Stimulated activated CD4-positive, alpha-beta T cell treated with anti-CD3 and anti-CD28 coated beads, Interleukin-4, amount 100 ng/mL, for 48 hours (primary cell): ENCODE results near the gene LTA4H.

Experiments
- DNase-seq, 2 donors: peaks; one replicate each; pipeline ENCODE4 v3.0.0-alpha.2; 2020; ENCODE audit warnings: low read depth in 2 of 2

Gene LTA4H

GRCh38 chr12:96034621-96035282 is 635 bp downstream of the LTA4H start:
- DNase-seq, result no peak

DNA sequence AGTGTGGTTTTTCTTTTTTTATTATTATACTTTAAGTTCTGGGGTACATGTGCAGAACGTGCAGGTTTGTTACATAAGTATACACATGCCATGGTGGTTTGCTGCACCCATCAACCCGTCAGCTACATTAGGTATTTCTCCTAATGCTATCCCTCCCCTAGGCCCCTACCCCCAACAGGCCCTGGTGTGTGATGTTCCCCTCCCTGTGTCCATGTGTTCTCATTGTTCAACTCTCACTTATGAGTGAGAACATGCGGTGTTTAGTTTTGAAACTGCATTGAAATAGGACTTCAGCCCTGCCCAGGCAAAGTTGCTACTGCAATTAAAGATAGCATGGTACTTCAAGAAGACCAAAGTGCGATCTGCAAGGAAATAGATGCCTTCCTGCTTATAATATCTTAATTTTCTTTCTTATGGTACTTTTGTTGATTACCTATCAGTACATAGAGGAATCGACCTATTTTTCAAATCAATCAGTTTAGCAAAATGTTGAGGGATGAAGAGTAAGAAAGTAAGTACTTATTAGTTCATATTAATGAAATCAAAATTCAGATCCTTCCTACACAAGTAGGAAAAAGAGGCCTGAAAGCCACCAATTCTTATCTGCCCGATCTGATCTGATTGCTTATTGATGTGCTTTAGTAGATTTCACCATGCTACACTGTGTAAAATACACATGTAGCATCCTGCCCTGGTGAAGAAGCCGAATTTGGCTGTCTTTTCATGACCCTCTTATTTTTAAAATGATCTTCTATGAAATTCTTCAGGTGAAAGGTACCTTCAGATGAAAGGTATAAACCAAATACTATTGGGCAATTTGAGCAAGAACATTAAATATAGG is 1.6 kb downstream of the LTA4H start:
- DNase-seq, result no peak

GRCh38 chr12:96029826-96030225 is 5.6 kb downstream of the LTA4H start:
- no peak for DNase-seq

- DNase-seq, result no peak
Measured at GRCh38 chr12:96028538-96028937, 6.8 kb downstream of the LTA4H start.

- no peak for DNase-seq
Measured at GRCh38 chr12:96026331-96026730, 9.1 kb downstream of the LTA4H start.

- no peak for DNase-seq
Measured at GRCh38 chr12:96025518-96025917, 9.9 kb downstream of the LTA4H start.

DNA sequence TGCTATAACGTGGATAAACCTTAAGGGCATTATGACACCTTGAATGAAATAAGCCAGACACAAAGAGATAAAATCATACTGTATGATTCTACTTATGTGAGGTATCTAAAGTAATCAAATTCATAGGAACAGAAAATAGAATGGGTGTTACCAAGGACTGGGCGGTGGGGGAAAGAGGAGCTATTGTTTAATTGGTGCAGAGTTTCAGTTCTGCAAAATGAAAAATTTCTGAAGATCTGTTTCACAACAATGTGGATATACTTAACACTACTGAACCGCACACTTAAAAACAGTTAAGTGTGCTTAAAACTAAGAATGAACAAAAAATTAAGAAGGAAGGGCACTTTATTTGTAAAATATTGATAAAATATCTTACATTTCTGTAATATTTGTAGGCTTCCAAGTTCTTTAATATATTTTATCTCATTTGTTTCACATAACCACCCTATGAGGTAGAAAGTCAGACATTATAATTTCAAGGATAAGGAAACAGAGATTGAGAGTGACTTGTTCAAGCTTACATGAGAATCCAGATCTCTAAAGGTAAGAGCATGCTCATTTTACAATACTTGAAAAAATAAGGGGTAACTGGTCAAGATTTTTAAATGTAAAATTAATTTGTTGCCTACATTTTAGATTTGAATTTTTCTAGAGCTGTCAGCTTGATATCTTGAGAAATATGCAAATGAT is 14.9 kb downstream of the LTA4H start:
- DNase-seq, result no peak

DNA sequence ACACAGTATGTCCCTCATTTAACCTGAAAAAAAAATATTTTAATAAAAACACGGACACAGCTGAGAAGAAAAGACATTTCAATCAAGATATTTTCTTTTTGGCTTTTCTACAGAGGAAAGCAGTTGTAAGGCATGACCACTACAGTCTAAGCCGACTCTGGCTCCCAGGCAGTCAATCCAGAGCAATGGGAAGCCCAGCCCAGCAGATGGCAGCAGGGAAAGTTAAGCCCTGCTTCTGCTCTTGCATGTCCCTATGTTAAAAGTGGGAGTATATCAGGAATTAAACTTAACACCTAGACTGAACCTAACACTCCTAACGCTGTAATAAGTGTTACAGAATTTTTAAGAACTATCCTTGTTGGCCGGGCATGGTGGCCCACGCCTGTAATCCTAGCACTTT is 19.7 kb downstream of the LTA4H start:
- no peak for DNase-seq

- DNase-seq, result no peak
Measured at GRCh38 chr12:96014943-96015599, 20.3 kb downstream of the LTA4H start.

GRCh38 chr12:96007729-96008128 is 27.7 kb downstream of the LTA4H start:
- DNase-seq, result no peak

DNA sequence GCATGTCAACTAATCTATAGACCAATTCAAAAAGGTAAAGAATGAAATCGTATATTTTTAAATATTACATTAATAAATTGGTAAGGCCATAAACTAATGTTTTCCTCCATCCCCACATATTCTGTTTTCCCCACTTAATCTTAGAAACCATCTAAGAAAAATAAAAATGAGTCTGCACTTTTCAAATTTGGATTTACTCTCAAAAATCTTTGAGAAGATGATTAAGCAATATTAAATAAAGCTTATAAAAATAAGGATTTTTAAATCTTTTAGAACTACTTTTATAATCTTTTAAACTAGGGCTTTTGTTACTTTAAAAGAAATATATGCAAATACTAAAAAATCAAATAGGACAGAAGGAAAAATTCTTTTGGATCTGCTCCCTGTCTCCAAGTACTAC is 28.7 kb downstream of the LTA4H start:
- DNase-seq, result no peak

DNA sequence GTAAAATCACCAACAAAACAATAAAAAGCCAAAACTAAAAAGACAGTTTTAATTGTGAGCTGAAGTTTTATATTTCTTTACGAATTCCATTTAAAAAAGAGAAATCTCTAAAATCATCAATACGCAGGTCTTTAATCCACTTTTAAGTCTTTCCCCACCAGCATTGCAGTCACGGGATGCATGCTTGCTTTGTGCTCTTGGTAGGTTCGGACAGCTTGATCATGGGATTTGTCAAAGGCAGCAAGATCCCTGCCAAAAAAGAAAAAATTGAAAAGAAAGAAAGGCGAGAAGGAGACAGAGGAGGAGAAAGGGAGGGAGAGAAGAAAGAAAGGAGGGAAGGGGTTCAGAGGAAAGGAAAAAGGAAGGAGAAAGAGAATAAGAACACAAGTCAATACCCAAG is 34.5 kb downstream of the LTA4H start:
- no peak for DNase-seq

DNA sequence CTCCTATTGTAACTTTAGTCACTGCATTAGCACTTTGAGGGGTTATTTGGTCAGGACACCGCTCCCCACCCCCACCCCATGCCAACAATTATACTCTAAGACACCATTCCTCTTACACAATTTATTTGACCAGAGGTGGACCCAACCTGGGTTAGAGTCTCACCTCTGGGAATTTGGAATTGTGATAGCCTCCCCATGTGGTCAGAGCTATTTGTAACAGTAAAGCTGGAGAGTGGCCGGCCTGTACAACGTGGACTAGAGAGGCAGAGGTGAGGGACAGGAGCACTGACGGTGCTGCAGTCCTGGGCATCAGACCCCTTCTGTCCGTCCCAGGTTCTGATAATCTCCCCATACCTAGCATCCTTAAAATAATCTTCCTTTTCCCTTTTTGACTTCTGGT is 35.9 kb downstream of the LTA4H start:
- DNase-seq, result no peak

DNA sequence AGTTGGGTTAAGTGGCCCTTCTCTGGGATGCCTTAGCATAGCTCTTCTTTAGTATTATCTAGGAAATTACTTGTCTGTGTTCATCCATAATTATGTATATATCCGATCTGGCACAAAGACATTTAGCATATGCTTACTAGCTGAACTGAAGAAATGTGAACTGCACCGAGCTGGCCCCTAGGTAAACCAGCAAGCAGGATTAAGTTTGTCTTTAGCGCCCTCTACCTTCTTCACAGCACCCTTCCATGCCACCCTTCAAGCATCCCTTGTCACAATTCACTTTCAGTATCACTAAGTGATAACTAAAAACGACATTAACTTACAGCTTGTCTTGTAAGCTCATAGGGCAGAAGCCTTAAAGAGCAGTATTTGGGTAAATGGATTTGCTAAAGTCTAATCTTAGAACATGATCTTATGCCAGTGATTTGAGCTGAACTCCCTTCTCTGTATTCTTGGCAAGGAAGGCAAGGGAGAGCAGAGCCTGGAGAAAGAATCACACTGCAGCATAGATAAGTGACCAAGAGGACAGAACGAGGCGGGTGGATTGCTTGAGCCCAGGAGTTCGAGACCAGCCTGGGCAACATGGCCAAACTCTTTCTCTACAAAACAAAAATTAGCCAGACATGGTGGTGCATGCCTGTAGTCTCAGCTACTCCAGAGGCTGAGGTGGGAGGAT is 36.6 kb downstream of the LTA4H start:
- peak in 1 of 2 donors; percentile 23 for DNase-seq

DNA sequence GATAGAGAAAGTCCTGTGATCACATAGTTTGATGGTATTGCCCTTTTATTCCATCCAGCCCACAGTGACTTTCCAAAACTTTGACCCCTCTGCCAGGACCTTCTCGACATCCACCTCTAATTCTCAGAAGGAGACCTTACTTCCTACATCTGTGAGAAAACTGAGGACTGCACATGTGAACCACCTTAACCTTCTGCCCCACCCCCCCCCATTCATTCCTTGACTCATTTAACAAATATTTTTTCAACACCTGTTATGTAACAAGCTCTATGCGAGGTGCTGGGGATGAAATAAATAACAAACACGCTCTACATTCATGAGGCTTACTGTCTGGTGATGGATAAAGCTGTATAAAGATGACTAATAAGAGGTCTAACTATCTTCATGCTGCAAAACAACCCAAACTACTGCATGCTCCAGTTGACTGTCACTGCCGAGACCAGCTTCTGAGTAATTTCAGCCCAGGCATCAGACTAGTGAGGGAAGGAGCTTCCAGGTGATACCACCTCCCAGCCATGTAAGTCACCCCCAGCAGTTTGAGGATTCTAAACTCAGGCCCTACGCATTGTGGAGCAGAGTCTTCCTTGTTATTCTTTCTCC is 37.4 kb downstream of the LTA4H start:
- DNase-seq, result no peak

GRCh38 chr12:95997276-95997675 is 38.1 kb downstream of the LTA4H start:
- no peak for DNase-seq

DNA sequence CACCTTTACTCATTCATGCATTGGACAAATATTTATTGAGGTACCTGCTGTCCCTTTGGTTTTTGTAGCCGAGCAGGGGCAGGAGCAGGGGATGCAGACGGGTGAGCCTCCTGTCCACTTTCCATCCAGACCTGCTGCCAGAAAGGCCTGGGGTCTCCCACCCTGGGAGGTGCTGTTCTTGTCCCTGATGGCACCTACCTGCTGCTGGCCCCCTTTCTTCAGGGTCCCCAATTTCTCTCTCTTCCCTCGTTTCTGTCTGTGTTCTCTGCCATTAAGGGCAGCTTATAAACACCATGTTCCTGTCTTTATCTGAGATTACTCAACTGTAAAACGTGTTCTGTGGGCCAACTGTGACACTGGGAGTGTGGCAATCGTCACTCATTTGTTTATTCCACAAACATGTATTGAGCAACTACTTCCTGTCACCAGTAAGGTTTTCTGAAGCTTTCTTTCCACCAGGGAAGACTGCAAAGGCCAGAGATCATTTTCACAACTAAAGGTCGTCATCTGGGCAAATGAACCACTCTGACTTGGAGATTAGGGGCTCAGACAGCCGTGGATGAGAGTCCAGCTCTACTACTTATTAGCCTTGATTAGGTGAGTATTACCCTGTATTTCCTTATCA is 39.2 kb downstream of the LTA4H start, which contains the start of gene HAL:
HAL (minus strand) TSS at position 311 of the 625 bp plus-strand sequence. CDS start 434 bp downstream, outside the sequence.
- no peak for DNase-seq

DNA sequence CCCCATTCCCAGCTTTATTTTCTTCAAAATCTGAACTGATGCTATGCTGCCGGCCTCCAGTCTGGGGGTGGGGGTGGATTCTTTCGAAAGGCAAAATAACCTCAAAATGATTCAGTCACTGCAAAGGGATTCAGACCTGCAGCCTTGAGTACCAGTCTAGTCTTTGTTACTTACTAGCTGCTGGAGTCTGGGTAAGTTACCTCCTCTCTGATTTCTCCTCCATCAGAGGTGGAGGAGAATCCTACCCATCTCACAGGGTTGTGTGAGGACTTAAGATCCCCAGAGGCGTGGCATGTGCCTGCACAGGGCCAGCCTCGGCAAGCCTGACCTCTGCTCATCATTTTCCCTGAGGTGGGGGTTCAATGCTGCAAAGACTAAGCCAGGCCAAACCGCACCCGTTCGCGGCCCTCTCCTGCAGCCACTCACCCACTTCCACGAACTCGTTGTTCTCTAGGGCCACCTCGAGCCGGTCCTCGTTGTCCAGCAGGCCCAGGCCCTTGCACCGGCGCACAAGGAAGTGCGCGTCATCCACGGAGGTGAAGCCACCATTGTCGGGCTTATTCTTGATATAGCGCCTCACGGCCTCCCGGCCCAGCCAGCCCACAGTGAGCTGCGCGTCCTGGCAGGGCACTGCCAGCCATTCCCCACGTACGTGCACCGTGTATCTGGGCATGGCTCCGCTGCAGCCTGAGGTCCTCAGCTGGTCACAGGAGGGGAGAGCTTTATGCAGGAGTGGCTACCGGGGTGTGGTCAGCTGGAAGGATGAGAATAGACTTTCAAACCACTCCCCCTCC is 40.0 kb downstream of the LTA4H start:
- no peak for DNase-seq

DNA sequence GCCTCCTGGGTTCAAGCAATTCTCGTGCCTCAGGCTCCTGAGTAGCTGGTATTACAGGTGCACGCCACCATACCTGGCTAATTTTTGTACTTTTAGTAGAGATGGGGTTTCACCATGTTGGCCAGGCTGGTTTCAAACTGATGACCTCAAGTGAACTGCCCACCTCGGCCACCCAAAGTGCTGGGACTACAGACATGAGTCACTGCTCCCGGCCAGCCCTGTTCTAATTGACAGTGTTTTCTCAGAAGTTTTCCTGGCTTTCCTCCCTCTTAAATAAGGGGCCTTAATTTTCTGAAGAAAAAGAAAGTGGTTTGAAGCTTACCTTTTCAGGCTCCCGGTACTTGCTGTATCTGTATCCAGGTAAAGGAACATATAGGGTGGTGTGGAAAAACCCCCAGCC is 40.9 kb downstream of the LTA4H start:
- DNase-seq, result no peak

GRCh38 chr12:95993907-95994306 is 41.5 kb downstream of the LTA4H start:
- DNase-seq, result no peak
